Erythroblast (primary cell): ENCODE data around the gene NOP56.

Source experiments
- GATA1 ChIP-seq: IDR thresholded peaks from 2 replicates; pipeline ENCODE4 v1.6.1; 2011; ENCODE audit warnings: low read depth, mild to moderate bottlenecking, control low read depth, low read length, moderate library complexity
- POLR2A ChIP-seq: IDR thresholded peaks from 2 replicates; pipeline ENCODE4 v1.6.1; 2011; ENCODE audit warnings: mild to moderate bottlenecking, low read length

DNA sequence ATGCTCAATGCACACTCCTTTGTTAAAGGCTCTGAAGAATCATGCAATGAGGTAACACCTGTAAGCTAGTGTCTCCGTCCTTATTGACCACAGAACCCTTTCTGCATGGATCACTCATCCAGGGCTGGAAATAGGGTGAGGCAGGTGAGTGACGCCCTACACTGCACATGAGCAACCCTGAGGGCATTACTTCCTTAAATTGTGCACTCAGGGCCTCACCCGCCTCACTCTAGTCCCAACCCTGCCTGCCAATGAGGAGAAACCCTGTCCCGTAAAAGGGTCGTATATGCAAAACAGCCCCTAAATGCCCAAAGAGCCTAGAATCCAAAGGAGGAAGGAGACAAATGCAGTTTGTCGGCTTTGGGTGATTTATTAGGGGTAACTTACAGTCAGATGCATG, 33.6 kb upstream of the NOP56 start:
- TF ChIP-seq POLR2A = no peak
- no peak for TF ChIP-seq GATA1
